H1 (cell line): ENCODE measurements around the gene UPF1. TPM values are rescaled to one million over a fixed set of nuclear protein-coding genes. Genes with fewer than 3 reads are reported as not detected.

Source experiments
- BRCA1 ChIP-seq: IDR thresholded peaks from 2 replicates; pipeline ENCODE4 v1.6.1; 2012; ENCODE audit warnings: low read depth, low read length, improper control_type of control experiment
- RAD21 ChIP-seq, 2 experiments: IDR thresholded peaks in 1 of 2; conservative IDR thresholded peaks in 1 of 2; 2 replicates each; pipeline ENCODE4 v1.6.1; 2011; ENCODE audit warnings: low read depth in 2 of 2, low read length in 2 of 2, improper control_type of control experiment in 1 of 2, inconsistent platforms in 1 of 2, mild to moderate bottlenecking in 1 of 2, moderate library complexity in 1 of 2
- RXRA ChIP-seq: IDR thresholded peaks from 2 replicates; pipeline ENCODE4 v1.6.1; 2011; ENCODE audit warnings: low read depth, mild to moderate bottlenecking, low read length, moderate library complexity; ENCODE audit not compliant: insufficient read depth
- SP2 ChIP-seq: IDR thresholded peaks from 2 replicates; pipeline ENCODE4 v1.6.1; 2012; ENCODE audit warnings: mild to moderate bottlenecking, low read length, inconsistent platforms
- YY1 ChIP-seq: IDR thresholded peaks from 2 replicates; pipeline ENCODE4 v1.6.1; 2011; ENCODE audit warnings: low read depth, mild to moderate bottlenecking, low read length
- polyA plus RNA-seq, 7 experiments: library from polyadenylated mRNA; depleted of rRNA in 3 of 7; stranded (reverse) in 5 of 7; unstranded in 2 of 7; fragments of >200 nt in 5 of 7; fragments of 200-250 nt in 2 of 7; gene quantifications; 1 replicate in 5 of 7; 2 replicates in 1 of 7; 4 replicates in 1 of 7; pipeline versions ENCODE4 v1.2.1 to v1.2.3, GENCODE V29; 2011 to 2013; ENCODE audit warnings: missing spikeins in 2 of 7, mixed read lengths in 2 of 7
- total RNA-seq: library from RNA; stranded (reverse); fragmentation: NEBNext Ultra II Directional; extraction: Animal tissue kit (Norgen Biotek cat#: 25700); gene quantifications from 2 replicates; pipeline ENCODE4 v1.2.1, GENCODE V29; 2021

UPF1 gene
- total and polyA plus RNA-seq, 2 of the 8 experiments (the other 6 are each of a cell fraction or from before 2014, with no cell fraction given), result 46.4 to 62.0 TPM

DNA sequence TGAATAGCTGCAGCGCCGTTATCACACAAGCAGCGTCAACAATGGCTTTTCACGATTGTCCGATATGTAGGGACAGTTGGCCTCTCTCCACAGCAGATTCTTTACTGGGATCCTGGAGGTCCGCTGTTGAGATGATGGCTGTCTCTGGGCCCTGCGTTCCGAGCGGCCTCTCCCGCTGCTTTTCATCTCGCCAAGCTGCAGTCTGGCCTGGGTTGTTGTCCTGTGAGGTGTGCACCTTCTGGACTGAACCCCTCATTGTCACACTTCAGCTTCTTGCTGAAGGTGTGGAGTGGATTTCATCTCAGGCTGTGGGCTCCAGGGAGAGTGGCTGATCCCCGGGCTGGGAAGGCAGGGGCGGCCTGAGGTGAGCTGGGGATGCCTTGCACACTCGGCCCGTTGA is 9.6 kb downstream of the UPF1 start (continued):
- no peak for TF ChIP-seq BRCA1
- no peak for TF ChIP-seq YY1
- no peak for TF ChIP-seq RXRA
- TF ChIP-seq RAD21 (IDR thresholded peaks at IDR 0.05 in 1 of 2, conservative IDR thresholded peaks at IDR 0.05 in 1 of 2; ENCODE audit: low read depth in 2 of 2, low read length in 2 of 2), result no peak
- no peak for TF ChIP-seq SP2
